ENCODE measurements around the gene POLR2I.

The POLR2I gene

GRCh38 chr19:36093146-36093662, 21.5 kb downstream of the POLR2I start:
- in situ Hi-C loops (cut with HindIII; ENCODE audit: low sequenced_read_pairs), result no loop called here
- TF ChIP-seq, protein P1, sequence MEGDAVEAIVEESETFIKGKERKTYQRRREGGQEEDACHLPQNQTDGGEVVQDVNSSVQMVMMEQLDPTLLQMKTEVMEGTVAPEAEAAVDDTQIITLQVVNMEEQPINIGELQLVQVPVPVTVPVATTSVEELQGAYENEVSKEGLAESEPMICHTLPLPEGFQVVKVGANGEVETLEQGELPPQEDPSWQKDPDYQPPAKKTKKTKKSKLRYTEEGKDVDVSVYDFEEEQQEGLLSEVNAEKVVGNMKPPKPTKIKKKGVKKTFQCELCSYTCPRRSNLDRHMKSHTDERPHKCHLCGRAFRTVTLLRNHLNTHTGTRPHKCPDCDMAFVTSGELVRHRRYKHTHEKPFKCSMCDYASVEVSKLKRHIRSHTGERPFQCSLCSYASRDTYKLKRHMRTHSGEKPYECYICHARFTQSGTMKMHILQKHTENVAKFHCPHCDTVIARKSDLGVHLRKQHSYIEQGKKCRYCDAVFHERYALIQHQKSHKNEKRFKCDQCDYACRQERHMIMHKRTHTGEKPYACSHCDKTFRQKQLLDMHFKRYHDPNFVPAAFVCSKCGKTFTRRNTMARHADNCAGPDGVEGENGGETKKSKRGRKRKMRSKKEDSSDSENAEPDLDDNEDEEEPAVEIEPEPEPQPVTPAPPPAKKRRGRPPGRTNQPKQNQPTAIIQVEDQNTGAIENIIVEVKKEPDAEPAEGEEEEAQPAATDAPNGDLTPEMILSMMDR (IDR thresholded peaks at IDR 0.05; ENCODE audit: low read depth, low read length), result no peak
- H3K4me3 ChIP-seq (ENCODE audit: low read depth, low read length), result no peak overlapping the region
- DNase-seq (ENCODE audit: low read depth, low spot score), result no peak

- no peak for DNase-seq (ENCODE audit: low read depth, low spot score)
- H3K4me3 ChIP-seq (ENCODE audit: low read depth, low read length), result no peak overlapping the region
- in situ Hi-C loops (cut with HindIII; ENCODE audit: low sequenced_read_pairs), result no loop called here
- TF ChIP-seq, protein P1 (IDR thresholded peaks at IDR 0.05; ENCODE audit: low read depth, low read length), result no peak
Observed at GRCh38 chr19:36092566-36092965, 22.1 kb downstream of the POLR2I start.

DNA sequence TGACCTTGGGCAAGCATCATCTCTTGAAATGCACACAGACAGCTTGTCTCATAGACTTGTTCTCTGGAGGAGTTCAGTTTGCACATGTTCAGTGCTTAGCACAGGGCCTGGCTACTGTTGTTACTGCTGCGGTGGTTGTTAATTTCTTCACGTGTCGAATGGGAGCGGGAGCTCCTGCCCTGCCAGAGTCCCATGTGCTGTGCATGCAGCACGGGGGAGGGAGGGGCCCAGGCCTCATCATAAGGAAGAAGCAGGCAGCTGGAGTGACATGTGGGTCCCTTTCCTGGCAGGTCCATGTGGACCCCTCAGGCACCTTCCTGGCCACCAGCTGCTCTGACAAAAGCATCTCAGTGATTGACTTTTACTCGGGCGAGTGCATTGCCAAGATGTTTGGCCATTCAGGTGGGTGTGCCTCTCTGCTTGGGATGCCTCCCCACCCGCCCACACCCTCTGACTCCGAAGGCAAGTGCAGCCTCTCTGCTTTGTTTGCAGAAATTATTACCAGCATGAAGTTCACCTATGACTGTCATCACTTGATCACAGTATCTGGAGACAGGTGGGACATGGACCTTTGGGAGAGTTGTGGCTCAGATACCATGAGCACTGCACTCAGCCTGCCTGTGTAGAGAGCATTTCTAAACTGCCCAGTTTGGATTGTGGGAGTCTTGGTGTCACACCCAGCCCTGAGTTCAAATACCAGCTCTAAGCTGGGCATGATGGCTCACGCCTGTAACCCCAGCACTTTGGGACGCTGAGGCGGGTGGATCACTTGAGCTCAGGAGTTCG, 23.6 kb downstream of the POLR2I start:
- H3K4me3 ChIP-seq (ENCODE audit: low read depth, low read length), result no peak overlapping the region
- no peak for DNase-seq (ENCODE audit: low read depth, low spot score)
- in situ Hi-C loops (cut with HindIII; ENCODE audit: low sequenced_read_pairs), result no loop called here
- TF ChIP-seq, protein P1 (IDR thresholded peaks at IDR 0.05; ENCODE audit: low read depth, low read length), result no peak

GRCh38 chr19:36089847-36090246, 24.8 kb downstream of the POLR2I start:
- H3K4me3 ChIP-seq (ENCODE audit: low read depth, low read length), result no peak overlapping the region
- no peak for DNase-seq (ENCODE audit: low read depth, low spot score)
- TF ChIP-seq, protein P1 (IDR thresholded peaks at IDR 0.05; ENCODE audit: low read depth, low read length), result no peak
- in situ Hi-C loops (cut with HindIII; ENCODE audit: low sequenced_read_pairs), result no loop called here

DNA sequence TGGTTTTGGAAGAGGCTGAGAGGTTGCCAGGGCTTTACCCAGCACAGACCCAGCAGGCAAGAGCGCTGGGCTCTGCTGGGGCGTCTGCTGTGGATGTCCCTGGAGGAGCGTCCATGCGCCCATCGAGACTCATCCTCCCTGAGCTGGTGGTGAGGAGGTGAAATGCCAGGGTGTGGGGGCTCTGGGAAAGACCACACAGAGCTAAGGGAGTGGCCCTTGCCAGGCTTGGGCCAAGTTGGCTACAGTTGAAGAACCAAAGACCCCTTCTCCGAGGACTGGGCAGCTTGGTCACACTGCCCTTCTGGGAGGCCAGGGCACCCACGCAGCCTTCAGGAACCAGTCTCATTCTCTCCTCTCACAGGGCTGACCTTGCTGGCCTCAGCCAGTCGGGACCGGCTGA, 28.3 kb downstream of the POLR2I start:
- in situ Hi-C loops (cut with HindIII; ENCODE audit: low sequenced_read_pairs), result no loop called here
- TF ChIP-seq, protein P1 (IDR thresholded peaks at IDR 0.05; ENCODE audit: low read depth, low read length), result no peak

GRCh38 chr19:36084231-36085009, 30.3 kb downstream of the POLR2I start:
- H3K4me3 ChIP-seq (ENCODE audit: low read depth, low read length), result no peak overlapping the region
- DNase-seq (ENCODE audit: low read depth, low spot score), result no peak
- in situ Hi-C loops (cut with HindIII; ENCODE audit: low sequenced_read_pairs), result no loop called here
- TF ChIP-seq, protein P1 (IDR thresholded peaks at IDR 0.05; ENCODE audit: low read depth, low read length), result no peak

More for the DNA sequence above, 28.3 kb downstream of the POLR2I start:
- DNase-seq (ENCODE audit: low read depth, low spot score), result no peak
- no peak overlapping the region for H3K4me3 ChIP-seq (ENCODE audit: low read depth, low read length)
